Lung (tissue), 12 donors: ENCODE data around the gene SLC25A4. TPM values are rescaled to one million over a fixed set of nuclear protein-coding genes. Genes with fewer than 3 reads are reported as not detected.

Experiments
- ATAC-seq: fragments of 200-7000 bp; cut with Tn5 transposase; one replicate; pipeline ENCODE4 v1.9.1; 2020; ENCODE audit warnings: moderate number of reproducible peaks; ENCODE audit not compliant: insufficient read depth, low FRiP score
- DNase-seq, 3 donors: peaks; one replicate each; pipeline ENCODE4 v3.0.0-alpha.2; 2013 to 2017
- H3K27ac ChIP-seq, 2 donors: one replicate each; pipeline ENCODE4 v1.5.1; 2013; ENCODE audit warnings: mild to moderate bottlenecking in 2 of 2, moderate library complexity in 2 of 2, control low read depth in 1 of 2, inconsistent platforms in 1 of 2, low read depth in 1 of 2, low read length in 1 of 2
- H3K27me3 ChIP-seq, 3 donors: one replicate each; pipeline ENCODE4 v1.5.1; 2013; ENCODE audit warnings: low read length in 2 of 3; ENCODE audit not compliant: control insufficient read depth in 3 of 3, insufficient read depth in 3 of 3
- H3K36me3 ChIP-seq, 4 donors: one replicate each; pipeline ENCODE4 v1.5.1; 2013; ENCODE audit warnings: low read length in 4 of 4, mild to moderate bottlenecking in 1 of 4, moderate library complexity in 1 of 4; ENCODE audit not compliant: control insufficient read depth in 4 of 4, insufficient read depth in 4 of 4
- H3K4me1 ChIP-seq, 5 donors: one replicate each; pipeline ENCODE4 v1.5.1; 2013; ENCODE audit warnings: low read length in 5 of 5, mild to moderate bottlenecking in 2 of 5, moderate library complexity in 1 of 5; ENCODE audit not compliant: control insufficient read depth in 5 of 5, insufficient read depth in 5 of 5
- H3K4me3 ChIP-seq: one replicate; pipeline ENCODE4 v1.5.1; 2013; ENCODE audit warnings: mild to moderate bottlenecking, control low read depth, moderate library complexity
- H3K9ac ChIP-seq, 2 donors: one replicate each; pipeline ENCODE4 v1.5.1; 2013; ENCODE audit warnings: low read length in 2 of 2, control low read depth in 1 of 2; ENCODE audit not compliant: insufficient read depth in 1 of 2
- H3K9me3 ChIP-seq, 4 donors: one replicate each; pipeline ENCODE4 v1.5.1; 2013; ENCODE audit warnings: low read length in 3 of 4, mild to moderate bottlenecking in 1 of 4, moderate library complexity in 1 of 4; ENCODE audit not compliant: control insufficient read depth in 4 of 4, insufficient read depth in 3 of 4
- WGBS, 2 donors: extraction: QIAGEN DNeasy Blood & Tissue Kit; methylation state at CpG; one replicate each; pipeline ENCODE4 v1.1.7; 2013; 5-methylcytosine and 5-hydroxymethylcytosine counted together
- polyA plus RNA-seq, 2 donors: library from polyadenylated mRNA; stranded (reverse); fragments of 200-250 nt; gene quantifications; one replicate each; pipeline ENCODE4 v1.2.1, GENCODE V29; 2013
- total RNA-seq, 2 donors: library from RNA; depleted of rRNA in 1 of 2; stranded (reverse); fragments of >200 nt in 1 of 2; gene quantifications; one replicate each; pipeline ENCODE4 v1.2.1, GENCODE V29; 2014 to 2021
- TF ChIP-seq, protein P1 (sequence below): IDR thresholded peaks from 2 replicates; pipeline ENCODE4 v1.5.1; 2012; ENCODE audit warnings: mild to moderate bottlenecking; ENCODE audit errors: control extremely low read depth, extremely low read depth
- donor health status: control.
- donor health status: control.
- donor health status: Bipolar disorder and iron deficiency.
- donor health status: healthy.
- donor health status: DM: yes; HTN: yes; CAD: no.

Gene SLC25A4
- total and polyA plus RNA-seq, 4 donors = 18.3 to 52.2 (median 30.8) TPM

GRCh38 chr4:185141777-185142176 lies 1.3 kb upstream of the SLC25A4 start:
- TF ChIP-seq, protein P1, sequence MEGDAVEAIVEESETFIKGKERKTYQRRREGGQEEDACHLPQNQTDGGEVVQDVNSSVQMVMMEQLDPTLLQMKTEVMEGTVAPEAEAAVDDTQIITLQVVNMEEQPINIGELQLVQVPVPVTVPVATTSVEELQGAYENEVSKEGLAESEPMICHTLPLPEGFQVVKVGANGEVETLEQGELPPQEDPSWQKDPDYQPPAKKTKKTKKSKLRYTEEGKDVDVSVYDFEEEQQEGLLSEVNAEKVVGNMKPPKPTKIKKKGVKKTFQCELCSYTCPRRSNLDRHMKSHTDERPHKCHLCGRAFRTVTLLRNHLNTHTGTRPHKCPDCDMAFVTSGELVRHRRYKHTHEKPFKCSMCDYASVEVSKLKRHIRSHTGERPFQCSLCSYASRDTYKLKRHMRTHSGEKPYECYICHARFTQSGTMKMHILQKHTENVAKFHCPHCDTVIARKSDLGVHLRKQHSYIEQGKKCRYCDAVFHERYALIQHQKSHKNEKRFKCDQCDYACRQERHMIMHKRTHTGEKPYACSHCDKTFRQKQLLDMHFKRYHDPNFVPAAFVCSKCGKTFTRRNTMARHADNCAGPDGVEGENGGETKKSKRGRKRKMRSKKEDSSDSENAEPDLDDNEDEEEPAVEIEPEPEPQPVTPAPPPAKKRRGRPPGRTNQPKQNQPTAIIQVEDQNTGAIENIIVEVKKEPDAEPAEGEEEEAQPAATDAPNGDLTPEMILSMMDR = no peak
- Histone ChIP-seq H3K27ac (peak overlapping the region in 1 of 2 donors; percentile 51), H3K4me1 (peaks cover 0 to 13% (median 4%) of the 10 kb centered on the region in 5 donors), H3K4me3 (no peak overlapping the region), H3K9me3 (no peaks in the 10 kb centered on the region), H3K36me3 (peaks cover 0 to 4% (median 0%) of the 10 kb centered on the region in 4 donors), H3K27me3 (peaks cover 0 to 6% (median 0%) of the 10 kb centered on the region in 3 donors), H3K9ac (no peak overlapping the region)
- no peak for ATAC-seq
- WGBS, 2 donors = 92 to 94% methylated on average over 6 of the region's 6 CpGs
- DNase-seq = no peak

- no peaks in the 10 kb centered on the region for H3K9me3 ChIP-seq
- H3K4me3 ChIP-seq = peak overlapping the region; percentile 92
- WGBS, 2 donors = 8 to 11% methylated on average over 11 of the region's 11 CpGs
- no peak overlapping the region for H3K9ac ChIP-seq
- ATAC-seq (peak; percentile 24), DNase-seq (peak in 1 of 3 donors; percentile 23)
- peaks cover 0 to 13% (median 4%) of the 10 kb centered on the region in 5 donors for H3K4me1 ChIP-seq
- TF ChIP-seq, protein P1 = no peak
- H3K27ac ChIP-seq = peak overlapping the region; percentile 85 to 96
- H3K27me3 ChIP-seq = peaks cover 0 to 6% (median 0%) of the 10 kb centered on the region in 3 donors
- peaks cover 0 to 4% (median 0%) of the 10 kb centered on the region in 4 donors for H3K36me3 ChIP-seq
These were observed 528 bp upstream of the SLC25A4 start for GRCh38 chr4:185142564-185142911.

- Histone ChIP-seq H3K4me1 (peaks cover 0 to 13% (median 4%) of the 10 kb centered on the region in 5 donors), H3K9me3 (no peaks in the 10 kb centered on the region), H3K9ac (no peak overlapping the region), H3K27me3 (peaks cover 0 to 6% (median 0%) of the 10 kb centered on the region in 3 donors), H3K36me3 (peaks cover 0 to 4% (median 0%) of the 10 kb centered on the region in 4 donors), H3K27ac (peak overlapping the region; percentile 33 to 96), H3K4me3 (peak overlapping the region; percentile 92)
- peak; percentile 9 for ATAC-seq
- TF ChIP-seq, protein P1 = no peak
- peak in 2 of 3 donors; percentile 18 to 19 for DNase-seq
- WGBS, 2 donors = 2 to 3% methylated on average over 21 to 30 of the region's 30 CpGs
These were observed 519 bp downstream of the SLC25A4 start for GRCh38 chr4:185143601-185143969.
